ENCODE measurements around the gene KLHL29. TPM values are rescaled to one million over a fixed set of nuclear protein-coding genes. Genes with fewer than 3 reads are reported as not detected.

The KLHL29 gene
- total and polyA plus RNA-seq, 2 donors (not counting 1 experiment from before 2014, with no cell fraction given): 1.3 to 3.4 TPM

DNA sequence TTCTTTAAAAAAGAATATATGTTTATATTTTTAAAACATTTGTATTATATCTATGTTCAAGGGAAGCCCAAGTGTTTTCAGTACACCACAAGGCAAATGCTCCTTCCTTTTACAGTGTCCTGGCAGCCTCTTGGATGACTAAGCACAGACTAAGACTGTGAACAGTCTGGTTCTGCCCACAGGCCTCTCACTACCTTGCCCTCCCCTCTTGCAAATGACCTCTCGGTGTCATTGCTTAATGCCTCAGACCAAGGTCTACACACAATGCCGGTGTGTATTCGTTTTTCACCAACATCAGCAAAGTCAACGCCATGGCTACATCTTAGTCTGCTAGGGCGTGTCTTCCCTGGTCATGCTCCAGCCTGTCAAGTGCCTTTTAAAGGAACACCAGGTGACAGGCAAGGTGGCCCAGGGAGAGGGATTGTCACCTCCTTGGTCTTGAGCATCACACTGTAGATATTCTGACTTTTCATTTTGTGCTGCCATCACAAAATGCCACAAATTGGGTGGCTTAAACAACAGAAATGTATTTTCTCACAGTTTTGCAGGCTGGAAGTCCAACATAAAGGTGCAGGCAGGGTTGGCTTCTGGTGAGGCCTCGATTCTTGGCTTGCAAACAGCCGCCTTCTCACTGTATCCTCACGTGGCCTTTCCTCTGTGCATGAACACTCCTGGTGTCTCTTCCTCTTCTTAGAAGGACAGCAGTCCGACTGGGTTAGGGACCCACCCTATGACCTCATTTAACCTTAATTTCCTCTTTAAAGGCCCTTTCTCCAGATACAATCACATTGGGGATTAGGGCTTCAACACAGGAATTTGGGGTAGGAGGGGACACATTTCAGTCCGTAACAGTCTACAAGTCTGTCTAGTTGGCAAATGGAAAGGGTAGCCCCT is 266.5 kb downstream of the KLHL29 start:
- Mint-ChIP-seq H3K27ac (no peak overlapping the region), H3K4me3 (no peak overlapping the region), H3K4me1 (no peaks in the 10 kb centered on the region), H3K27me3 (no peaks in the 10 kb centered on the region), H3K9me3 (ENCODE audit: insufficient read depth) (no peaks in the 10 kb centered on the region)
- H3K27ac ChIP-seq (ENCODE audit: low read length in 2 of 2): no peak overlapping the region
- ChIA-PET POLR2A (no interaction called here), CTCF (no interaction called here)
- H3K4me2 ChIP-seq (replicated peaks; ENCODE audit: low read depth, low read length, poor library complexity, severe bottlenecking): no peak overlapping the region
- TF ChIP-seq, protein P1, sequence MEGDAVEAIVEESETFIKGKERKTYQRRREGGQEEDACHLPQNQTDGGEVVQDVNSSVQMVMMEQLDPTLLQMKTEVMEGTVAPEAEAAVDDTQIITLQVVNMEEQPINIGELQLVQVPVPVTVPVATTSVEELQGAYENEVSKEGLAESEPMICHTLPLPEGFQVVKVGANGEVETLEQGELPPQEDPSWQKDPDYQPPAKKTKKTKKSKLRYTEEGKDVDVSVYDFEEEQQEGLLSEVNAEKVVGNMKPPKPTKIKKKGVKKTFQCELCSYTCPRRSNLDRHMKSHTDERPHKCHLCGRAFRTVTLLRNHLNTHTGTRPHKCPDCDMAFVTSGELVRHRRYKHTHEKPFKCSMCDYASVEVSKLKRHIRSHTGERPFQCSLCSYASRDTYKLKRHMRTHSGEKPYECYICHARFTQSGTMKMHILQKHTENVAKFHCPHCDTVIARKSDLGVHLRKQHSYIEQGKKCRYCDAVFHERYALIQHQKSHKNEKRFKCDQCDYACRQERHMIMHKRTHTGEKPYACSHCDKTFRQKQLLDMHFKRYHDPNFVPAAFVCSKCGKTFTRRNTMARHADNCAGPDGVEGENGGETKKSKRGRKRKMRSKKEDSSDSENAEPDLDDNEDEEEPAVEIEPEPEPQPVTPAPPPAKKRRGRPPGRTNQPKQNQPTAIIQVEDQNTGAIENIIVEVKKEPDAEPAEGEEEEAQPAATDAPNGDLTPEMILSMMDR (IDR thresholded peaks at IDR 0.05): no peak
- no peak for TF ChIP-seq EZH2 (IDR thresholded peaks at IDR 0.05; ENCODE audit: borderline replicate concordance, insufficient read depth, low read depth, low read length, poor library complexity, severe bottlenecking)
- H3K79me2 ChIP-seq (ENCODE audit: control insufficient read depth, insufficient read depth, low read length): no peaks in the 10 kb centered on the region
- no peaks in the 10 kb centered on the region for H3K36me3 ChIP-seq (replicated peaks in 1 of 2; ENCODE audit: control extremely low read depth in 1 of 2, control insufficient read depth in 1 of 2, extremely low read depth in 1 of 2, insufficient read depth in 2 of 2, low read length in 1 of 2)
- 93% methylated on average over 8 of the region's 10 CpGs for WGBS (ENCODE audit: insufficient coverage)
- H3K9me3 ChIP-seq (ENCODE audit: control extremely low read depth in 1 of 3, control insufficient read depth in 2 of 3, insufficient read depth in 1 of 3, low read length in 2 of 3): peaks cover 0 to 3% (median 0%) of the 10 kb centered on the region in 3 donors
- no peaks in the 10 kb centered on the region for H3K27me3 ChIP-seq (replicated peaks in 1 of 4; ENCODE audit: control extremely low read depth in 1 of 4, control insufficient read depth in 3 of 4, insufficient read depth in 4 of 4, low read length in 3 of 4)
- no peak overlapping the region for H3K4me3 ChIP-seq (ENCODE audit: control extremely low read depth in 1 of 5, extremely low read depth in 1 of 5, insufficient read depth in 1 of 5, low read depth in 2 of 5, low read length in 4 of 5)
- intact Hi-C loops (cut with micrococcal nuclease): no loop called here
- H3K4me1 ChIP-seq (ENCODE audit: control insufficient read depth in 2 of 2, insufficient read depth in 2 of 2, low read length in 2 of 2): no peaks in the 10 kb centered on the region
- no peak overlapping the region for H3K9ac ChIP-seq (ENCODE audit: low read length)
- H2AFZ ChIP-seq (ENCODE audit: insufficient read depth, low read depth, low read length, poor library complexity, severe bottlenecking): no peak overlapping the region
- ATAC-seq (ENCODE audit: low read depth) (no peak), DNase-seq (no peak)
- no peaks in the 10 kb centered on the region for H4K20me1 ChIP-seq (ENCODE audit: control insufficient read depth, insufficient read depth, low read length, poor library complexity, severe bottlenecking)

DNA sequence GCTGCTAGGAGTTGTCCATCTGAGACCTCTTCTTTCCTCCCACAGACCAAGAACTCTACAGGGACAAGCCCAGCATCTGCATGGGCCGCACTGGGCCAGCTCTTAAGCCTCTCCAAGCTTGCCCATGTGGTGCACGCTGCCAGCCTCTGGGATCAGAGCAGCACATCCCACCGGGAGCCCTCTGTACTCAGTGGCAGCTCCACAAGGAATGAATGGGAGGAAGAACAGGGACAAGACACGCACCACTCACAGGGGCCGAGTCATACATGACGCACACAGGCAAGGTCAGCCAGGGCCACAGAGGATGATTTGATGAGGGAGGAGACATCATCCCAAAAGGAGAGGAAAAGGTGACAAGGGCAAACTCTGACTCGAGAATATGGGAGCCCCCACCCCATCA is 268.3 kb downstream of the KLHL29 start:
- POLR2A ChIA-PET: no interaction called here
- Histone ChIP-seq H2AFZ (ENCODE audit: insufficient read depth, low read depth, low read length, poor library complexity, severe bottlenecking) (no peak overlapping the region), H3K79me2 (ENCODE audit: control insufficient read depth, insufficient read depth, low read length) (no peaks in the 10 kb centered on the region), H3K9me3 (ENCODE audit: control extremely low read depth in 1 of 3, control insufficient read depth in 2 of 3, insufficient read depth in 1 of 3, low read length in 2 of 3) (peaks cover 0 to 3% (median 0%) of the 10 kb centered on the region in 3 donors), H3K27ac (ENCODE audit: low read length in 2 of 2) (no peak overlapping the region), H3K4me1 (ENCODE audit: control insufficient read depth in 2 of 2, insufficient read depth in 2 of 2, low read length in 2 of 2) (no peaks in the 10 kb centered on the region), H3K9ac (ENCODE audit: low read length) (no peak overlapping the region), H3K27me3 (replicated peaks in 1 of 4; ENCODE audit: control extremely low read depth in 1 of 4, control insufficient read depth in 3 of 4, insufficient read depth in 4 of 4, low read length in 3 of 4) (no peaks in the 10 kb centered on the region), H3K4me3 (ENCODE audit: control extremely low read depth in 1 of 5, extremely low read depth in 1 of 5, insufficient read depth in 1 of 5, low read depth in 2 of 5, low read length in 4 of 5) (no peak overlapping the region), H3K4me2 (replicated peaks; ENCODE audit: low read depth, low read length, poor library complexity, severe bottlenecking) (no peak overlapping the region), H4K20me1 (ENCODE audit: control insufficient read depth, insufficient read depth, low read length, poor library complexity, severe bottlenecking) (no peaks in the 10 kb centered on the region), H3K36me3 (replicated peaks in 1 of 2; ENCODE audit: control extremely low read depth in 1 of 2, control insufficient read depth in 1 of 2, extremely low read depth in 1 of 2, insufficient read depth in 2 of 2, low read length in 1 of 2) (no peaks in the 10 kb centered on the region)
- Mint-ChIP-seq H3K9me3 (ENCODE audit: insufficient read depth) (no peaks in the 10 kb centered on the region), H3K27me3 (no peaks in the 10 kb centered on the region), H3K27ac (no peak overlapping the region), H3K4me1 (no peaks in the 10 kb centered on the region), H3K4me3 (no peak overlapping the region)
- ATAC-seq (ENCODE audit: low read depth) (no peak), DNase-seq (no peak)
- intact Hi-C loops (cut with micrococcal nuclease): no loop called here
- 98% methylated on average over 4 of the region's 7 CpGs for WGBS (ENCODE audit: insufficient coverage)
- TF ChIP-seq, protein P1 (IDR thresholded peaks at IDR 0.05): no peak
- no peak for TF ChIP-seq EZH2 (IDR thresholded peaks at IDR 0.05; ENCODE audit: borderline replicate concordance, insufficient read depth, low read depth, low read length, poor library complexity, severe bottlenecking)
- CTCF ChIA-PET: no interaction called here

Data from B cell (primary cell).